GM19455 (cell line): ENCODE results near the gene EDIL3.
"Not testable (repeated sequence)": the region's sequence is repeated elsewhere in the genome, so short reads cannot be mapped to it uniquely, and the experiment has no call there.

ENCODE experiments used
- ATAC-seq: cut with Tn5 transposase; IDR thresholded peaks from one replicate; pipeline ENCODE4 v1.9.1; 2021; ENCODE audit not compliant: unreplicated experiment

The EDIL3 gene

DNA sequence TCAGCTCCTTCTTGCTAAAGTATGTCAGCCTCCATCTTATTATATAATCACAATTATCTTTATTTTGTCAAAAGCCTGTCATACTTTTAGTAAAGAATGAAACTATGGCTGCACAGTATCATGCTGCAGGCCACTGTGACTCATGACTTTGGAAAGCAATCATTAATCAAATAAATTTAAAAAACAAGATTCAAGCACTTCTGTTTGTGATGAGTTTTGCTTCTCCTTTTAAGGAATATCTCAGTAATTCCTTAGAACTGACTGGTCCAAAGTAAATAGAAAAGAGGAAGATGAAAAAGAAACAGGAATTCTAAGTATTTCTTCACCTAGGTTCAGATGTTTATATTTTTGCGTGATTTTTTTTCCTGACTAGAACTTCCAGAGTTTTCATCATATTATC is 83.1 kb downstream of the EDIL3 start:
- ATAC-seq, result no peak

DNA sequence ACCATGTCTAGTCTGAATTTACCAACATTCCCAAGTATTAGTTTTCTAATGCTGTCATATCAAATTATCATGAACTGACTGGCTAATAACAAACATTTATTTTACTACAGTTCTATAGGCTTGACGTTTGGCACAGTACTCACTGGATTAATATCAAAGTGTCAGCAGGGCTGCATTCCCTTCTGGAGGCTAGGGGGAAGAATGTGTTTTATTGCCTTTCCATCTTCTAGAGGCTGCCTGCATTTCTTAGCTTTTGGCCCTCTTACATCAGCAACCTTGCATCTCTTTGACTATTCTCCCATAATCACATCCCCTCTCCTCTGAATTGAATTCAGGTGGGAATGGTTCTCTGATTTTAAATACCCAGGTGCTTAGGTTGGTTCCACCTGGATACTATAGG is 84.7 kb downstream of the EDIL3 start:
- ATAC-seq, result no peak

DNA sequence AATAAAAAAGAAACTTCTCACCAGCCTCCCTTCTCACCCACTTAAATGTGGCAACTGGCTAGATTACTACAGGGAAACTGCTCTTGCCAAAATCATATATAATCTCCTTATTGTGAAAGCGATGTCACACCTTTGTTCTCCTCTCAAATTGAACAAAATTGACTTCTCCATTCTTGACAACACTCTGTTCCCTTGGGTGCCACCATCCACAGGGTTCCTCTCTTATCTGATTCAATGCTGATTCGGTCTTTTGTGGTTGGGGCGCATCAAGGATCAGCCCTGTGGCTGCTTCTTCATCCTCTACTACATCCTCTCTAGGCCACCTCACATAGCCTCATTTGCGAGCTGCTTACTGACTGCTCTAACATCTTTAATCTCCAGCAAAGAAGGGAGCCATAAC is 86.1 kb downstream of the EDIL3 start:
- ATAC-seq, result no peak

DNA sequence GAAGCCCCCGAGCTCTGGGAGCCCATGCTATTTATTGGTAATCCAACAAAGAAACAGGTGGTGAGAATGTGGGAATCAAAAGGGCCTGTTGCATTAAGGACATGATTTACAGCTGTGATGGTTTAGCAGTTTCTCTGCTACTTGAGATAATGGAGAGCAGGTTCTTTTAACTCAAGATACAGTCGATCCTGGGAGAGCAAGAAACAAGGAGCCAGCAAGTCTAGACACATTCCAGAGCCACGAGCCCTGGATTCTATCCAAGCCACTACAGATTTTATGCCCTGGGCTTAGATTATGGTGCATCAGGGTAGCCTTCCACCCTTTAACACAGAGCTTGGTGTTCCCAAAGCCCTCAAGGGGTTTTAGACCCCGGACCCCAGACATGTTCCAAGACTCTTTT is 87.0 kb downstream of the EDIL3 start:
- not testable (repeated sequence) for ATAC-seq

DNA sequence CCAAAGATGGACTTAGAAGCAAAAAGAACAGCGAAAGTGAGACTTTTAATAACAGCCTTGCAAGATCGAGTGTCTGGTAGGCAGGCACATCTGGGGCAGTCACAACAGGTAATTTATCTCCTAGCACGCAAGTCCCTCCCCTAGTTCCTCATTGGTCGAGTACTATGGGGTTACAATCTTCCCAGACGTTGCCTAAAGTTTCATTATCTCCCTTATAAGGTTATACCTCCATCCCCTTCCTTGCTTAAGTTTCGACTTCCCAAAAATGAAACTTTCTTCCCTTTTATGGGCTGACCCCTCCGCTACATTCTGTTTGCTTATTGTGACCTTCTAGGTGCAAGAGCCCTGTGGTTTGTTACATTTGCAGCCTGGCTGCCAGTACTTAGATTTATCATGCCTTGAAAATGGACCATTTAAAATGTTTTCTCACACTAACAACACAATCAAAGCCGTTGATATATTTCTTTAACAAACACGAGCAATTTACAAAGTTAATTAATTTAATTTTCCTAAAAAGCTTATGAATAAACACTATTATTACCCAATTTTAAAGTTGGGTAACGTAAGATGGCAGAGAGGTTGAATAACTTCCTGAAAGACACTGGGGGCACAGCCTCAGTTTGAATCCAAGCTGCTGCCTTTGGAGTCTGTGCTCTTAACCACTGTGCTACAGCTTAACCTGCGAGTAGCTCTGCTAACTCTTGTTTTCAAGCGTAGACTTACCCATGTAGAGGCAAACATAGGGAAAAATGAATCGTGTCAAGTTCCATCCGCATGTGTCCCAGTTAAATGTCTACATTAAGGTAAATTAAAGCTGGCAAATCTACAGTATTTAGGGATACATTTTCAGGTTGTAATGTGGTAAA is 91.7 kb downstream of the EDIL3 start:
- ATAC-seq, result no peak

DNA sequence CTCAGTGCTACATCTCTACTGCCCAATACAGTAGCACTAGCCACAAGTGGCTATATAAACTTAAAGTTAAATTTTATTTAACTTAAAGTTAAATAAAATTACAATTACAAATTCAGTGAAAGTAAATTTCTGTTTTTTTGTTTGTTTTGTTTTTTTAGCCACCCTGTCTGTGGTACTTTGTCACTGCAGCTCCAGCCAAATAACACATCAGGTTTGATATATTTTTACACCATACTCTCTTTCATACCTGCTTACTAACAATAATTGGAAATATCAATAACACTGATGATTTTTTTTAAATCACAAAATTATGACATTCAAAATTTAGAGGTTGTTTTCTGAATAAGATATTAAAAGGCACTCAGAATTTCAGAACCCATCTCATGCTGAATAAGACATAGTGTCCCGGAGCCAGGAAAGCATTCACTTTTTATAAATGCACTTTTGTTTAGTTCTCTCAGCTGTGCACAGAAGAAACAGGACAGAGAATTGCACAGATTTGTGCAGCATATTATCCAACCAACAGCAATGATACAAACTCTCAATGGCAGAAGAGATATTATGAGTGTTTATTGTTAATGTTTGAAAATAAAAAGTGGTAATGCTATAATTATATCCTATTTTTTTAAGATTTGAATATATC is 92.6 kb downstream of the EDIL3 start:
- ATAC-seq, result no peak

DNA sequence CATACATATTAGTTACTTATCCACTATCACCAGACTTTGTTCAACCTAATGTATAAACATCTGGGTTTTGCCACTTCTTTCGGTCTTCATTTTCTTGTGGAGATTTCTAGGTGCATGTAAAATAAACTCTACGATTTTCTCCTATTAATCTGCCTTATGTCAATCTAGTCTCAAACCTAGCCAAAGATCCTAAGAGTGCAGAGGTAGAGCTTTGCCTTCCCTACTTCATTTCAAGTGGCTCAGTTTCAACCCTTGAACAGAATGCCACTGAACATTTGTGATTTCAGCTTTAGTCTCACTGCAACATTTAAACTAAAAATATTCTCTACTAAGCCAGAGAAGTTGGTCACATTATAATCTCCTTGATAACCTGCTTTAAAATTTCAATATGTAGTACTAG is 94.0 kb downstream of the EDIL3 start:
- ATAC-seq, result no peak

DNA sequence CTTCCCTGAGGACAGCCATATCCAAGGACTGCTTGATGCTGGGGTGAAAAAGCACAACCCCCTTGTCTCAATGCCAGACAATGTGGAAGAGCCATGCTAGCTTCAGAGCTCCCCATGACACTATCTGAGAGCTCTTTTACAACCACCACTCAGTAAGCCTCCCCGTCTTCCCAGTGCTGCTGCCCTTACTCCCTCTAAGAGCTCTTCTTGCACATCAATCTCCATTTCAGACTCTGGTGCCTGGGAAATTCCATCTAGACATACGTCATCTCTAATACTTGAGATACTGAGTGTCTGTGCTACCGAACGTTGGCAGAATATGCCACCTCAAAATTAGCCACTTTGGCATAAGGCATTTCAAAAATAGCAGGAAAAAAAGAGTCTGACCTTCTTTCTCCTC is 94.5 kb downstream of the EDIL3 start:
- ATAC-seq, result no peak

DNA sequence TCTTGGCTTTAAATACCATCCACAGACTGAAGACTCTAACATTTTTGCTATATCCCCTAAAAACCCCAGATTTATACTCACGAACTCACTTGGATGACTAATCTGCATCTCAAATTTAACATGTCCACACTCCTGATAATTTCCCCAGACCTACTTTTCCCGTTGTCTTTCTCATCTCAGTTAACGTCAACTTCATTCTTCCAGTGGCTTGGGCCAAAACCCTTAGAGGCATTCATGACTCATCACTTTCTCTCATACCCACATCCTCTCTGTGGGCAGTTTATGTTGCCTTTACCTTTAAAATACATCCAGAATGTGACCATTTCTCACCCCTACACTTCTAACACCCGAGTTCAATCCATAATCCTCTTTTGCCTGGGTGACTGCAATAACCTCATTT is 96.7 kb downstream of the EDIL3 start:
- ATAC-seq, result no peak

DNA sequence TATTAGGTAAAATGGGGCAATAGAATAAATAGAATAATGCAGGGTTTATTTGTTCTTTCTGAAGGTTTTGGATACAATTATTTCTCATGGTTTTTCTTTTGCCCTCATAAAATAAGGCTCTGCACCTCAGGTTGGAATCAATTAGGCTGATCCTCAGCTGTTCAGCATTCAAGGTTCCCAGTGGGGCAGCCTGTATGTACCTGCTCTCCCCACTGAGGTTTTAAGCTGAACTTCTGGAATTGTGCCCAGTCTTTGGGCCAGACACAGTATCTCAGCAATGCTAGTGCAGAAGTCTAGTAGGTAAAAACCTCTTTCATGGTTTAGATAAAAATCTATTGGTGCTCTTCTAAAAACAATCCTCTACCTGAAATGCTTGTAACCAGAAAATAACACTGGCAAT is 98.0 kb downstream of the EDIL3 start:
- no peak for ATAC-seq

DNA sequence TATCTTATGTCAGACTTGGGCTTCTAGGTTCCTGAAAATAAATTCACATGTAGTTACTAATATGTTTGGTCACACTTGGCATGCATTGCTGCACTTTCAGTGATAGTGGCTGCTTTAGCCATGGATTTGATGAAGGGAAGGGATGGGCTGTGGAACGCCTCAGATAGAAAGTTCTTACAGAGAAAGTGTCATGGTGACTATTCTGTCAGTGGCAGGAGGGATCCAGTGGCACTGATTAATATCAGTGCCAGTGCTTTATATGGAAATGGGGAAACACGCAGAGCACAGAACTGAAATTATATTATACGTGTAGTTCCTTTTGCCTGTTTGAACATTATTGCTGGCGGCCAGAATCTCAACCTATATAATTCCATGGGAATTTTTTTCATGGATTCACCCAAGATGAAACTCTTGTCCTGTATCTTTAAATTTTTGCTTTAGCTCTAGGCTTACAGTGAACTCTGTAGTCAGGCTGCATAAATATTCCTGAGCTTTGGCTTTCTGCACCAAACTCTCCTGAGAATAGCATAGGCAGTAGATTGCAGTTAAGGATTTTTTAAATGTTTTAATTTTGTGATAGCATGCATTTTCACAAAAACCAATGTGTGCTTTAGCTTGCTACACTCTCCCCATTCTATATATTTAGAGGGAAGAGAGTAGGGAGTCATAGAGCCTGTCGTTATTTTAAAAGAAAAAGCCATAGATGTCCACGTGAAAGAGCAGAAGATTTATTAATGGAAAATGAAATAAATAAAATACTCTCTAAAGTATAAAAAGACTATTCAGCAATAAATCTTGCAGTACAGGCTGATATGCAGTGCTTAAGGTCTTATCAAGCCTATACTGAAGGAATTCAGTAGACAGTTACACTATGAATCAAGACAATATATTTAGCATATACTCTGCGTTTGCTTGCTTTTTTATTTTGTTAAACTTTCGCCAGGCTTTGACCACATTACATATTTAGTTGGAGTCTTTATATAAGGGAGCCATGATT is 98.7 kb downstream of the EDIL3 start:
- no peak for ATAC-seq

DNA sequence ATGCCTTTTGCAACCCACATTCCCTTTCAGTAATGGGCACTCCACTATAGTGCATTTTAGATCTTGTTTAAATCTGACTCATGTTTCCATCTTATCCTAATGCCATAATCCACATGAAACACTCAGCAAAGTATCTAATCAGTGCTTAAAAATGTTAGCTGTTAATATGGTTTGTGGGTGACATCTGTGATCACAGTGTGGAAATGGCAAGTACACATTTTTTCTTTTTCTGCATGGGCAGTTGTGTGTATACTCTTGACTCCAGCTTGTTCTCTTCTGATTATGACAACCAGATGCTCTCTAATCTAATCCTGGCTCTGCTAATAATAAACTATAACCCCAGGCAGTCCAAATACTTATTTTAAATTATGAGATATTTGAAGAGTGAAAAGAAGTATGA is 103.3 kb downstream of the EDIL3 start:
- no peak for ATAC-seq

DNA sequence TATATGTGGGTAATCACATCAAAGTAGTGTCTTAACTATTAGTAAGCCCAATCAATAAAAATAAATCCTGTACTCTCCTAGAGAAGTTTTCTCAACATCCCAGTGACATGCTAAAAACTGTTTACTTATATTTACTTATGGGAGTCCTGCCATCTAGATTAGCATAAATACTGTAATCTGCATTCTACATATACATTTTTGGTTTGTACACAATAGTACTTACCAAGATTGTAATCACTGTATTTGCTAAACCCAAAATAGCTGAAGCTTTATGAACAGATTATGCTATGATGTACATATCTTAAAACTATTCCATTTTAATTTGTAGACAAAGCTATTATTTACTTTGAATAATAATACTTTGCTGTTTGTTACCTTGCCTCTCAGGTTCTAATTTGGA is 105.4 kb downstream of the EDIL3 start:
- no peak for ATAC-seq

DNA sequence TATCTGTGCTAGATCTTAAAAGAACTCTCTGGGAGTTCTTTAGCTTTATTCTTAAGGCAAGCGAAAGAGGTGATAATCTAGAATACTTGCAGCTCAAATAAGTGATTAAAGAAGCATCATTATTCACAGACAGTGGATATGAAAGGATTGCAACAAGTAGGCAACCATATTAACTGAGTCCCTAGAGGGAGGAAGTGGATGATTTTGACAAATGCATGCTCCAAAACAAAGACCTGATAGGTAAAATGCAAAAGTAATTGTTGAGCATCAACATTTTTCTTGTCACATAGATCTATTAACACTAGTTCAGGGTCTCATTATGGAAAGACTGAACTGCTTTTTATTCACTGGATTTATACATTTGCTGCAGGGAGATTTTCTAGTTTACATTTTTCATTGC is 109.1 kb downstream of the EDIL3 start:
- ATAC-seq, result no peak

DNA sequence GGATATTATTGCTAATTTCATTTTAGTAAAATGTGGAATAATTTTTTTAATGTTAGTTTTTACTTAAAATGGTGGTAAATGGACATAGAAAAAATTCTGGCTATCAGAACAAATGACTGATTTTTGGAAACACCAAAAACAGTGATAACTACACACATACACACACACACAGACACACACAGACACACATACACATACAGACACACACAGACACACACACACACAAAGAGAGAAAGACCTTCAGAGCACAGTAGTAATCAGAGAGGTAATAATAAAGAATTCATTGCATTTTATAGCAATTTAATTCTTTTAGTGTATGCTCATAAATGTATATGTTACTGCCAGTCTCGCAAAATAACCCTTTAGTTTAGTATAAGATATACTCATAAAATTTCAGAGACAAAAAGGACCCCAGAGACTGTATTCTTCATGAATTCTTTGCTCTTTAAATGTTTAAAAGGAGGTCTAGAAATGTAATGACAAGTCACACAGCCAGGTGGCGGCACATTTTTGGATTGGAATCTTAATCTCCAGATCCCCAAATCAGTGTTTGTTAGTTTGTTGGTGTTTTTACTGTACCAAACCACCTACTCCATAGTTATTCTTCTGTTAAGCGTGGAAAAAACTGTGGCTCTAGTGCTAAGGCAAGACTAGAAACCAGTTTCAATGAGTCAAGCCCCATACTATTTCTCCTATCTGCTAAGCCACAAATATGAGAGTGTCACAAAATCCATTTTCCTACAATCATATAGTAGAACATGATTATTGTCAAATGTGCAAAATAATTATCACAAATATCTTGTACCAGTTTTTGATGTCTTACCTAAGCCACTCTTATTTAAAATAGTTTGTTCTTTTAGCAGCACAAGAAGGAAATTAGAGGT is 109.9 kb downstream of the EDIL3 start:
- ATAC-seq, result no peak

DNA sequence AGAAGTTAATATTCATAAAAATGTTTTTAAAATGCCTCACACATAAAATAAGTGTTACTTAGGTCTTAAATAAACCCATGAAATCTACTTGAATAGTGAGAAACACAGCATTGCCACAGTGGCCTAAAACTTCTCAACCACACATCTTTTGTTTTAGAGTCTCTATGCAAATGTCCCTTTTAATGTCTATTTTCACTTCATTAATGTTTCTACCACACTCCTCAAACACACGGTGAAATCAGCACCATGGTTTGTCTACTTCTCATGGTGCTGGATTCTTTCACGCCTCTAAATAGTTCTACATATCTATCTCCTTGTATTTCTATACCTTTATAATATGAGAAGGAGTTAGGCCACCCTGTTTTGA is 111.2 kb downstream of the EDIL3 start:
- ATAC-seq, result no peak

DNA sequence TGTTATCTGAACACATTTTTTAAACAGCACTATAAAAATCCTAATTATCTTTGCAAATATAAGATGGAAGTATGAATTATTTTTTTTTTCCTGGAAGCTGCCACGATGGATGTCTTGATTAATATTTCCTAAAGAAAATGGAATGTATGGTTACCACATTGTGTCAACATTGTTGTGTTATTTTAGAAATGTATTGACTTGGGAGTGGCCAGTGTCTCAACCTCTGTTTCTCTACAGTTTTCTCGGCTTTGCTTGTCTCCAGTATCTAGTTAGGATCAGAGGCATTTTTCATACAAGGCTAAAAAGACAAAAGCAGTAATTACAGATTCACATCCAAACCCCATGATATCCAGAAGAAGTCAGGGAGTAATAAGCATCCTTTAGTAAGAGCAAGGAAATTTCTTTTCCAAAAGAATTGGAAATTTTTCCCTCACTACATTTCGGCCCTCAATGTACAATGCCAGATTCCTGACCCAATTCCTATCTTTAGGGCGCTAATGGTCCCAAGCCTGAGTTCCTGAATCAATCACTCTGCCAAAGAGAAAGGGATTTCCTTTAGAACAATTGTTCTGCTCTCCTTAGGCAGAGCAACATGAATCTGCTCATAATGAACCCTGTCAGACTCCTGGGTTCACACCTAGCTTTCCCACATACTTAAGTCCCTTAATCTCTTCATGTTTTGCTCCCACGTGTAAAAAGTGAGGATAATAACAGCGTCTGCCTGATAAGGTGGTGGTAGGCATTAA is 111.7 kb downstream of the EDIL3 start:
- no peak for ATAC-seq

DNA sequence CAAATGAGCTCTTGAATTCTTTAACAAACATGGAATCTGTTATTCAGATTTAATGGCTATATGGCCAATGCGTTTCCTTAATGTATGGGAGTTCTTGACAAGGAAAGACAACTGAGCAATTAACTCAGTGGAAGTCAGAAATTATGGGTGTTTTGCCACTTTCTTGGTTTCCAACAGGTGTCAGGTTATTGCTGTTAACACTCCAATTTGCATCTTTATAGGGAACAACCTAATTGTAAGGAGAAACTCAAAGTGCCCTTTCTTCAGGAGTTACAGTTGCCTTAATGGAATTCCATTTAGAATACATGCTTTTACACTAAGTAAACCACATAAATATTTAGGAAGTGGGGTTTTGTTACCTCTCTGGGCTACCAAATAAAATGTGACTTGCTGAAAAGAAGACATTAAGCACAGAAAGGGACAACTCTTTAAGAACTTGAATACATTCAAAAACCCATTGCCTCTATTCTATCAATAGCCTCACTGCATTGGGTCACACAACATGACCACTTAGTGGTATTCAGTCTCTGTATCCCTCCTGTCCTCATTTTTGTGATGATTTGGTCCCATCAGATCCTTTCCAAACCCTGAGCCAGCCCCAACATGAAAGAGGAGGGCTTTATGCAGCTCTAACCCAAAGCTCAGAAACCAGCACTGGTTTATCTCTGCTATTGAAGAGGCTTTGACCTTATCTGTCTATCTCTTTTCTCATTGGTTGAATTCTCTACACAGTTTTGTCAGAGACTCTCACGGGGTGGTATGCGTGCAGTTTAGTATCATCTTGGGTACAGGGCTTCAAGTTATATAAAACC is 118.7 kb downstream of the EDIL3 start:
- ATAC-seq, result no peak

DNA sequence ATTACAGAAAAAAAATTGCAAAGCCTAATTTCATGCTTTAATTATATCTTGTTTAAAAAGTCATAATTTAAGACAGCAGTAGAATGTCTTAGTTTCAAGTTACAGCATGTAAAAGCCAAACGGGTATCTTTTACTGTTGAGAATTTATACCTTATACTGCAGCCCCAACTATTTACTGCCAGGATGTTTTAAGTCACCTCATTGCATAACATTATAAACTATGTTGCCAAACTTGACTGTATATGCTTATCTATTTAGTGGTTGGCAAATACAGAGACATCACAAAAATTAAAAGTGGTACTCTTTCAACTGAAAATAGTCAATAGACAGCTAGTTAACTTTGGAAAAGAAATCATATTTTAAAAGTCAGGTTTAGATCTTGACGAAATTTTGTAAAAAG is 119.5 kb downstream of the EDIL3 start:
- no peak for ATAC-seq
